Measurements from ENCODE around the gene MYO7B. TPM values are rescaled to one million over a fixed set of nuclear protein-coding genes. Genes with fewer than 3 reads are reported as not detected.

Gene MYO7B
- total and polyA plus RNA-seq, 9 of the 15 experiments (the other 6 are each of a cell fraction or from before 2014, with no cell fraction given), result 0.08 TPM; not detected in 8

DNA sequence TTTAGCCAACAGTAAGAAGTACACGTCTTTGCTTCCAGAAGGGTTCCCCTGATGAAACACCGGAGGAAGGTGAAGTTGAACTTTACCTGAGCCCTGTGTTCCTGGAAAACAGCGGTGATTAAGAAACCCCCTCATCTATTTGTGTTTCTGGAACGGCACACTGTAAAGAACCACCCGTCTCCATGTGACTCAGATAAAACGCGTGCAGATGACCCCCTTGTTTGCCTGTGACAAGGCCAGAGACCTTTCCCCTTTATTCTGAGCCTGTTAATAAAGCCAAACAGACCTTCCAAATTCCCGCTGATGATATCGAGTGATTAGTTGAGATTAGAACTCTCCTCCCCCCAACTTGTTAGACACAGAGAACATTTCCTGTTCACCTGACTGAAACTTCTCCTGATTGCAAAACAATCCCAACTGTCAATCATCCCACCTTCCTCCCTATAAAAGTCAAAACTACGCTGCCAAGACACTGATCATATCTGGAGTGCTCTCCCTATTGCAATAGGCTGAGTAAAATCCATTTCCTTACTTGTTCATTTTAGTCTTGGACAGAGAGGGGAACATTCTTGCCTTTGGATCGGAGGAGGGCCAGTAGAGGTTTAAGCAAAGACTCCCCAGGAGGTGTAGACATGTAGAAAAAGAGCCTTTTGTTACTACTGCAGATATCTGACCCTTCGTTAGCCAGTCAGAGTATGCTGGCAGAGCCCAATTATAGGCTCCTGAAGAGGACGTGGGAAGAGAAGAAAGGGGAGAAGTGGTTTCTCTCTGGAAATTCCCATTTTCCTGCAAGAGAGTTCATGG lies 8.3 kb upstream of the MYO7B start (continued):
- TF ChIP-seq, protein P1, sequence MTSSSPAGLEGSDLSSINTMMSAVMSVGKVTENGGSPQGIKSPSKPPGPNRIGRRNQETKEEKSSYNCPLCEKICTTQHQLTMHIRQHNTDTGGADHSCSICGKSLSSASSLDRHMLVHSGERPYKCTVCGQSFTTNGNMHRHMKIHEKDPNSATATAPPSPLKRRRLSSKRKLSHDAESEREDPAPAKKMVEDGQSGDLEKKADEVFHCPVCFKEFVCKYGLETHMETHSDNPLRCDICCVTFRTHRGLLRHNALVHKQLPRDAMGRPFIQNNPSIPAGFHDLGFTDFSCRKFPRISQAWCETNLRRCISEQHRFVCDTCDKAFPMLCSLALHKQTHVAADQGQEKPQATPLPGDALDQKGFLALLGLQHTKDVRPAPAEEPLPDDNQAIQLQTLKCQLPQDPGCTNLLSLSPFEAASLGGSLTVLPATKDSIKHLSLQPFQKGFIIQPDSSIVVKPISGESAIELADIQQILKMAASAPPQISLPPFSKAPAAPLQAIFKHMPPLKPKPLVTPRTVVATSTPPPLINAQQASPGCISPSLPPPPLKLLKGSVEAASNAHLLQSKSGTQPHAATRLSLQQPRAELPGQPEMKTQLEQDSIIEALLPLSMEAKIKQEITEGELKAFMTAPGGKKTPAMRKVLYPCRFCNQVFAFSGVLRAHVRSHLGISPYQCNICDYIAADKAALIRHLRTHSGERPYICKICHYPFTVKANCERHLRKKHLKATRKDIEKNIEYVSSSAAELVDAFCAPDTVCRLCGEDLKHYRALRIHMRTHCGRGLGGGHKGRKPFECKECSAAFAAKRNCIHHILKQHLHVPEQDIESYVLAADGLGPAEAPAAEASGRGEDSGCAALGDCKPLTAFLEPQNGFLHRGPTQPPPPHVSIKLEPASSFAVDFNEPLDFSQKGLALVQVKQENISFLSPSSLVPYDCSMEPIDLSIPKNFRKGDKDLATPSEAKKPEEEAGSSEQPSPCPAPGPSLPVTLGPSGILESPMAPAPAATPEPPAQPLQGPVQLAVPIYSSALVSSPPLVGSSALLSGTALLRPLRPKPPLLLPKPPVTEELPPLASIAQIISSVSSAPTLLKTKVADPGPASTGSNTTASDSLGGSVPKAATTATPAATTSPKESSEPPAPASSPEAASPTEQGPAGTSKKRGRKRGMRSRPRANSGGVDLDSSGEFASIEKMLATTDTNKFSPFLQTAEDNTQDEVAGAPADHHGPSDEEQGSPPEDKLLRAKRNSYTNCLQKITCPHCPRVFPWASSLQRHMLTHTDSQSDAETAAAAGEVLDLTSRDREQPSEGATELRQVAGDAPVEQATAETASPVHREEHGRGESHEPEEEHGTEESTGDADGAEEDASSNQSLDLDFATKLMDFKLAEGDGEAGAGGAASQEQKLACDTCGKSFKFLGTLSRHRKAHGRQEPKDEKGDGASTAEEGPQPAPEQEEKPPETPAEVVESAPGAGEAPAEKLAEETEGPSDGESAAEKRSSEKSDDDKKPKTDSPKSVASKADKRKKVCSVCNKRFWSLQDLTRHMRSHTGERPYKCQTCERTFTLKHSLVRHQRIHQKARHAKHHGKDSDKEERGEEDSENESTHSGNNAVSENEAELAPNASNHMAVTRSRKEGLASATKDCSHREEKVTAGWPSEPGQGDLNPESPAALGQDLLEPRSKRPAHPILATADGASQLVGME (CRISPR knock-in tag; IDR thresholded peaks at IDR 0.05), result 0 out of 2 replicates have a peak, but pooled peaks have one; percentile 15
- TF ChIP-seq FOXP1 (CRISPR knock-in tag; IDR thresholded peaks at IDR 0.05) (0 out of 2 replicates have a peak, but pooled peaks have one; percentile 11), CREB1 (IDR thresholded peaks at IDR 0.05) (no peak), CREB1 (CRISPR knock-in tag; IDR thresholded peaks at IDR 0.05) (no peak)
- TF ChIP-seq, protein P2, sequence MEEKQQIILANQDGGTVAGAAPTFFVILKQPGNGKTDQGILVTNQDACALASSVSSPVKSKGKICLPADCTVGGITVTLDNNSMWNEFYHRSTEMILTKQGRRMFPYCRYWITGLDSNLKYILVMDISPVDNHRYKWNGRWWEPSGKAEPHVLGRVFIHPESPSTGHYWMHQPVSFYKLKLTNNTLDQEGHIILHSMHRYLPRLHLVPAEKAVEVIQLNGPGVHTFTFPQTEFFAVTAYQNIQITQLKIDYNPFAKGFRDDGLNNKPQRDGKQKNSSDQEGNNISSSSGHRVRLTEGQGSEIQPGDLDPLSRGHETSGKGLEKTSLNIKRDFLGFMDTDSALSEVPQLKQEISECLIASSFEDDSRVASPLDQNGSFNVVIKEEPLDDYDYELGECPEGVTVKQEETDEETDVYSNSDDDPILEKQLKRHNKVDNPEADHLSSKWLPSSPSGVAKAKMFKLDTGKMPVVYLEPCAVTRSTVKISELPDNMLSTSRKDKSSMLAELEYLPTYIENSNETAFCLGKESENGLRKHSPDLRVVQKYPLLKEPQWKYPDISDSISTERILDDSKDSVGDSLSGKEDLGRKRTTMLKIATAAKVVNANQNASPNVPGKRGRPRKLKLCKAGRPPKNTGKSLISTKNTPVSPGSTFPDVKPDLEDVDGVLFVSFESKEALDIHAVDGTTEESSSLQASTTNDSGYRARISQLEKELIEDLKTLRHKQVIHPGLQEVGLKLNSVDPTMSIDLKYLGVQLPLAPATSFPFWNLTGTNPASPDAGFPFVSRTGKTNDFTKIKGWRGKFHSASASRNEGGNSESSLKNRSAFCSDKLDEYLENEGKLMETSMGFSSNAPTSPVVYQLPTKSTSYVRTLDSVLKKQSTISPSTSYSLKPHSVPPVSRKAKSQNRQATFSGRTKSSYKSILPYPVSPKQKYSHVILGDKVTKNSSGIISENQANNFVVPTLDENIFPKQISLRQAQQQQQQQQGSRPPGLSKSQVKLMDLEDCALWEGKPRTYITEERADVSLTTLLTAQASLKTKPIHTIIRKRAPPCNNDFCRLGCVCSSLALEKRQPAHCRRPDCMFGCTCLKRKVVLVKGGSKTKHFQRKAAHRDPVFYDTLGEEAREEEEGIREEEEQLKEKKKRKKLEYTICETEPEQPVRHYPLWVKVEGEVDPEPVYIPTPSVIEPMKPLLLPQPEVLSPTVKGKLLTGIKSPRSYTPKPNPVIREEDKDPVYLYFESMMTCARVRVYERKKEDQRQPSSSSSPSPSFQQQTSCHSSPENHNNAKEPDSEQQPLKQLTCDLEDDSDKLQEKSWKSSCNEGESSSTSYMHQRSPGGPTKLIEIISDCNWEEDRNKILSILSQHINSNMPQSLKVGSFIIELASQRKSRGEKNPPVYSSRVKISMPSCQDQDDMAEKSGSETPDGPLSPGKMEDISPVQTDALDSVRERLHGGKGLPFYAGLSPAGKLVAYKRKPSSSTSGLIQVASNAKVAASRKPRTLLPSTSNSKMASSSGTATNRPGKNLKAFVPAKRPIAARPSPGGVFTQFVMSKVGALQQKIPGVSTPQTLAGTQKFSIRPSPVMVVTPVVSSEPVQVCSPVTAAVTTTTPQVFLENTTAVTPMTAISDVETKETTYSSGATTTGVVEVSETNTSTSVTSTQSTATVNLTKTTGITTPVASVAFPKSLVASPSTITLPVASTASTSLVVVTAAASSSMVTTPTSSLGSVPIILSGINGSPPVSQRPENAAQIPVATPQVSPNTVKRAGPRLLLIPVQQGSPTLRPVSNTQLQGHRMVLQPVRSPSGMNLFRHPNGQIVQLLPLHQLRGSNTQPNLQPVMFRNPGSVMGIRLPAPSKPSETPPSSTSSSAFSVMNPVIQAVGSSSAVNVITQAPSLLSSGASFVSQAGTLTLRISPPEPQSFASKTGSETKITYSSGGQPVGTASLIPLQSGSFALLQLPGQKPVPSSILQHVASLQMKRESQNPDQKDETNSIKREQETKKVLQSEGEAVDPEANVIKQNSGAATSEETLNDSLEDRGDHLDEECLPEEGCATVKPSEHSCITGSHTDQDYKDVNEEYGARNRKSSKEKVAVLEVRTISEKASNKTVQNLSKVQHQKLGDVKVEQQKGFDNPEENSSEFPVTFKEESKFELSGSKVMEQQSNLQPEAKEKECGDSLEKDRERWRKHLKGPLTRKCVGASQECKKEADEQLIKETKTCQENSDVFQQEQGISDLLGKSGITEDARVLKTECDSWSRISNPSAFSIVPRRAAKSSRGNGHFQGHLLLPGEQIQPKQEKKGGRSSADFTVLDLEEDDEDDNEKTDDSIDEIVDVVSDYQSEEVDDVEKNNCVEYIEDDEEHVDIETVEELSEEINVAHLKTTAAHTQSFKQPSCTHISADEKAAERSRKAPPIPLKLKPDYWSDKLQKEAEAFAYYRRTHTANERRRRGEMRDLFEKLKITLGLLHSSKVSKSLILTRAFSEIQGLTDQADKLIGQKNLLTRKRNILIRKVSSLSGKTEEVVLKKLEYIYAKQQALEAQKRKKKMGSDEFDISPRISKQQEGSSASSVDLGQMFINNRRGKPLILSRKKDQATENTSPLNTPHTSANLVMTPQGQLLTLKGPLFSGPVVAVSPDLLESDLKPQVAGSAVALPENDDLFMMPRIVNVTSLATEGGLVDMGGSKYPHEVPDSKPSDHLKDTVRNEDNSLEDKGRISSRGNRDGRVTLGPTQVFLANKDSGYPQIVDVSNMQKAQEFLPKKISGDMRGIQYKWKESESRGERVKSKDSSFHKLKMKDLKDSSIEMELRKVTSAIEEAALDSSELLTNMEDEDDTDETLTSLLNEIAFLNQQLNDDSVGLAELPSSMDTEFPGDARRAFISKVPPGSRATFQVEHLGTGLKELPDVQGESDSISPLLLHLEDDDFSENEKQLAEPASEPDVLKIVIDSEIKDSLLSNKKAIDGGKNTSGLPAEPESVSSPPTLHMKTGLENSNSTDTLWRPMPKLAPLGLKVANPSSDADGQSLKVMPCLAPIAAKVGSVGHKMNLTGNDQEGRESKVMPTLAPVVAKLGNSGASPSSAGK (IDR thresholded peaks at IDR 0.05), result peak; percentile 33; the same call in 1 of the 2 replicates

All from K562 (cell line).